NCI-H2029 treated with DMSO at 0.1 percent for 48 hours (cell line): ENCODE results near the gene PXDN.
"Not testable (repeated sequence)": the region's sequence is repeated elsewhere in the genome, so short reads cannot be mapped to it uniquely, and the experiment has no call there.

Experiments
- DNase-seq: peaks from one replicate; lab custom pipeline; 2025; lab: John Stamatoyannopoulos, UW

PXDN gene

GRCh38 chr2:1777156-1777555 is 32.8 kb upstream of the PXDN start:
- DNase-seq, result no peak

- no peak for DNase-seq
Observed at GRCh38 chr2:1775511-1776035, 31.3 kb upstream of the PXDN start.

GRCh38 chr2:1774929-1775328 is 30.6 kb upstream of the PXDN start:
- DNase-seq, result no peak

- DNase-seq, result peak; percentile 62
Observed at GRCh38 chr2:1773883-1774282, 29.6 kb upstream of the PXDN start.

GRCh38 chr2:1772471-1773267 is 28.4 kb upstream of the PXDN start:
- no peak for DNase-seq

DNA sequence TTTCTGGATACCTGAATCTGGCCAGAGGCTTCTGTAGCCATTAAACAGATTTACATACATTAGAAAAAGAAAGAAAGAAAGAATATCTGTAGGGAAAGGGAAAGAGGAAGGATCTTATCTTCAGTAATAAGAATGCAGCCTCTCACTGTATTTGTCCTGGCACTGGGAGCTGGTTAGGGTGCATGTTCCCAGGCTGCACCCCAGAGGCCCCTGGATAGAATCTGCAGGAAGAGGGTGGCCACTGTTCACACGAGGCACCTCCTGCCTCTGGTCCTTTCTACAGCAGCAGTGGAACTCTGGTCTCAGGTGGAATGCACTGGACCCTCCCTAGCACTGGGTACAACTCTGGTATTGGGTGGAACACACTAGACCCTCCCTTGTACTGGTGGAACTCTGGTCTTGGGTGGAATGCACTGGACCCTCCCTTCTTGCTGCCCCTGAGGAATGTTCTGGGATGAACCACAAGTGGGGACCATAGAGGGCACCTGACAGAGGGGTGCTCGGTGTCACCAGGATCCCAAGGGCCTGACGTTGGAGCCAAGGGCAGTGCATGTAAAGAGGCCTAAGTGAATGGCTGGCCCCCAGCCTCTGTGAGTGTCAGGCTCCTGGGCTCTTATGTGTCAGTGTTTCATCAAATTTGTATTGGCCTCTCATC is 27.4 kb upstream of the PXDN start:
- no peak for DNase-seq

DNA sequence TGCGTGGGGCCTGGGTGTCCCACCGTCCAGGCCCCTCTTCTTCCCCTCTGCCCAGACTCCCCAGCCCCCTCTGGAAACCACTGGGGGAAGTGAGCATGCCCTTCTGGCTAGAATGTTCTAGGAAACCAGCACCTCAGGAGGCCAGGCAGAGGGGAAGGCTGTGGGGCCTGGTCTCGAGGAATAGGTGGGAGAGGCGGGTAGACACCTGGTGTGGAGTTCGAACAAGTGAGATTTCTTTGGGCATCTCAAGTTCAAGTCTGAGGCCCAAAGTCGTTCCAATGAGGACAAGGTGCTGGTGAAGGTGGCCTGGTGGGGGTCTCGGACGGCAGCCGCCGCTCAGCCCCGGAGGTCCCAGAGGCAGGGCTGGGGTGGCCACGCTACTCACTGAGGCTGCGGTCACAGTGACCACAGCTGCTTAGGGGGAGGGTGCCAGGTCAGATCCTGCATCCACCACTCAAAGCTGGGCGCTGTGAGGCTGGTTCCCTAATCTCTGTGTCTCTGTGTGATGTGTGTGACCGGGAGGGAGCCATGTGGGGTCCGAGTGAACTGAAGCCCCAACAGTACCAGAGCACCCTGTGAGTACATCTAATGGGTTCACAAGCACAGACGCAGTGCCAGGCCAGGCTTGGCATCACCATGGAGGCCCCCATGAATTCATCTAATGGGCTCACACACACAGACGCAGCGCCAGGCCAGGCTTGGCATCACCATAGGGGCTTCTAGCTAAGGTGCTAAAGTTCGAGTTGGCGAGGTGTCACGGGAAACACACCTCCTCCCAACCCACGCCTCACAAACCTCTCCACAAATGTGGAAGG is 26.5 kb upstream of the PXDN start:
- no peak for DNase-seq

DNA sequence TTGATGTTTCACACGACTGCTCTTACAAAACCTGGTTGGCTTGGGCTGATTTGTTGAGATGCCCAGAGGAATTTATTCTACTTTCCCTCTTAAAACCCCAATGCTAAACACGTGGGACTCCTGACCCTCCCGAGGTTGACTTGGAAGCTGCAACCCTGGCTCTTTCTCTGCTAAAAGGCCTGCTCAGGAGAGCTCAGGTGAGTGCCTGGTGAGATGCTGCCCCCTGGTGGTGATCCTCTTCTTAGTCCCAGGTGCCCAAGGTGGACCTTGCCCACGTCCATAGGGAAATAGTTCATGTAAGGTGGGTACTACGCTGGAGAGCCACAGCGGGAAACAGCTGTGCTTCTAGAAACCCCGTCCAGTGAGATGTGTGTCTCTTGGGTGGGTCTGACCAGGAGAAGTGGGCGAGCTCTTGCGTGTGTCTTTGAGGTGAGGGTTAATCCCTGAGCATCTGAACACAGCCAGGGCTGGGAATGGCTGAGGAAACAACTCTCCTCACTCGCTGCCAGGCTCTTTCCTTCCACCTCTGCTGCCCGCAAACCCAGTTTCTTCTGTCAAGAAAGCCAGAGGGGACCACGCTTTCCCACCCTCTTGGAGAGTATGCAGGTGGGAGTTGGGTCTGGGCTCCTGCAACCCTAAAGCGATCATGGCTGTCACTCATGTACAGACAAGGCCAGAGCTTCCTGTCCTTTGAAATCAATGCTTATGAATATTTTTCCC is 25.5 kb upstream of the PXDN start:
- DNase-seq, result peak; percentile 58

- DNase-seq, result no peak
Observed at GRCh38 chr2:1767939-1768691, 23.8 kb upstream of the PXDN start.

DNA sequence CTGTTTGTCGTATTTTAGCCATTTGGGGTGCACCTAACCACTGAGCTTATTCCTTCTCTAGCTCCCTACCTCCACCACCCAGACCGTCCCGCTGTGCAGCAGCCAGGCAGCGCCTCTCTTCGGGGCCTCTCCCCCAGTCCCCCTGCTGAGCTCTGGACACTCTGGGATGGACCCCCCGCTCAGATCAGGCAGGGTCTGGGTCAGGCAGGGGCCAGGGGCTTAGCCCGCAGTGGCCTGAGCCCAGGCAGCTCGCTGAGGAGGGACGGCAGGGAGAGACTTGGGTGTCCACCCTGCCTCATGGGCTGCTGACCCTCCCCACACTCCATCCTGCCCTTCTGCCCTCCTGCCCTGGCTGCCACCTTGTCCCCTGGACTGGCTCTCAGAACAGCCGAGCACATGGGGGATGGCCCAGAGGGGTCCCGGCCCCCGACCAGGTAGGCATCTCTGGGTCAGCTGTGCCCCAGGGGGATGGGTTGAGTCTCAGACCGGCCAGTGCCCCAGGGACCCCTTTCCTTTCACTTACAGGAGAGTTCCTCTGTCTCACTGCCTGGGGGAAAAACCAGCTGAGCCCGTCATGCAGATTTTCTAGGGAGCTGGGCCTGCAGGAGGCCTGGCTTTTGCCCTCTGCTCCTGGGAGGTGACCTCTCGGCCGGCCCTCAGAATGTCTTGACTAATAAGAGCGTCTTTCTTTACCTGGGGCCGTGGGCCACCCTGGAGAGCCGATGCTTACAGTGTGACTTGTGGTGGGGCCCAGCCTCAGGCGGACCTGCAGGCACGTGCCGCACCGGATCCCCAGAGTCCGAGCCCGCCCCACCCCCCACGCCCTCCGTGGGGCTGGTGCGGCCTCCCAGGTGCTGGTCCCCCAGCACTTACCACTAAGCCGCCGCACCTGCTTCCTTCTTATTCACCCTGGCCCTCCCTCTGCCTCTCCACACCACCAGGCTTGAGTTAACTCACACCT is 22.8 kb upstream of the PXDN start:
- no peak for DNase-seq

GRCh38 chr2:1766425-1766824 is 22.1 kb upstream of the PXDN start:
- DNase-seq, result no peak

GRCh38 chr2:1765201-1765600 is 20.9 kb upstream of the PXDN start:
- DNase-seq, result not testable (repeated sequence)

GRCh38 chr2:1759611-1759930 is 15.3 kb upstream of the PXDN start:
- no peak for DNase-seq

DNA sequence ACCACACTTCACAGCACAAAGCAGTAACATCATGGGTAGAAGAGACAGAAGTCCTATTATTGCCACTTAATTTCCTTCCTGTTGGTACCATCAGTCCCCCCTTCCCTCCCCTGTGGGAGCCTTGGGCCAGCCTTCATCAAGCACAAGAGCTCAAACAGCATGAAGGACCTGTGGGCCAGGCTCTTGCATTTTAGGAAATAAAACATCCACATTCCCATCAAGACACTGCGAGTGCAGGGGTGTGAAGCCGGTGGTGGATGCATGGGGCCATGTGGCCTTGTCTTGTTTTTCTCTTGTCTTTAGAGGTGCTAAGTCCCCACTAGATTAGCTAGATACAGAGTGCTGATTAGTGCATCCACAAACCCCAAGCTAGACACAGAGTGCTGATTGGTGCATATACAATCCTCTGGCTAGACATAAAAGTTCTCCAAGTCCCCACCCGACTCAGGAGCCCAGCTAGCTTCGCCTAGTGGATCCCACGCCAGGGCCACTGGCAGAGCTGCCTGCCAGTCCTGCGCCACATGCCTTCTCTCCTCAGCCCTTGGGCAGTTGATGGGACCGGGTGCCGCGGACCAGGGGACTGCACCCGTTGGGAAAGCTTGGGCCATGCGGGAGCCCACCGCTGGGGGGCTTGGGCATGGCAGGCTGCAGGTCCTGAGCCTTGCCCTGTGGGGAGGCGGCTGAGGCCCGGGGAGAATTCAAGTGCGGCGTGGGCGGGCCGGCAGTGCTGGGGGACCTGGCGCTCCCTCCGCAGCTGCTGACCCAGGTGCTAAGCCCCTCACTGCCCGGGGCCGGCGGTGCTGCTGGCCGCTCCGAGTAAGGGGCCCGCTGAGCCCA is 14.7 kb upstream of the PXDN start:
- no peak for DNase-seq

GRCh38 chr2:1758171-1758570 is 13.9 kb upstream of the PXDN start:
- DNase-seq, result no peak

- no peak for DNase-seq
Observed at GRCh38 chr2:1757567-1757966, 13.3 kb upstream of the PXDN start.

GRCh38 chr2:1757146-1757545 is 12.8 kb upstream of the PXDN start:
- not testable (repeated sequence) for DNase-seq

DNA sequence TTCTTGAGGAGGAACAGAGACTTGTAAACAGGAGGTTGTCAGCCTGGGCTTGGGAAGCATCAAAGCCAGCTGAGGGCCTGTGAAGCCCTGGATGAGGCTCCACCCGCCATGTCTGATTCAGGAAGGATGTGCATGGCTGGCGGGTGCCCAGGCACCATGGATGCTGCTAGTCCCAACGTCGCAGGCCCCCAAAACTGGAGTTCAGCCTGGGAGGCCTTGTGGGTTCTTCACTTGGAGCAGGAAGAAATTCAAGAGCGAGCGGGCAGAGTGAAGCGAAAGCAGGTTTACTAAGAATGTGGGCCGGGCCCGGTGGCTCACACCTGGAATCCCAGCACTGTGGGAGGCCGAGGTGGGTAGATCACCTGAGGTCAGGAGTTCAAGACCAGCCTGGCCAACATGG is 12.1 kb upstream of the PXDN start:
- no peak for DNase-seq
